CD4-positive, alpha-beta memory T cell (primary cell): ENCODE data around the gene TOM1L1. TPM values are rescaled to one million over a fixed set of nuclear protein-coding genes. Genes with fewer than 3 reads are reported as not detected.

Experiments
- CTCF ChIA-PET: fragments of 350-600 bp; sonication (Branson Sonifier 250); formaldehyde crosslinking; loops from one replicate; lab custom pipeline; 2021; ENCODE audit warnings: inconsistent platforms; ENCODE audit not compliant: partially characterized antibody; lab: Charles Lee
- POLR2A ChIA-PET: fragments of 350-600 bp; sonication (Branson Sonifier 250); formaldehyde crosslinking; loops from one replicate; lab custom pipeline; 2021; ENCODE audit not compliant: partially characterized antibody; lab: Charles Lee
- DNase-seq, 5 donors: peaks; one replicate each; pipeline versions ENCODE4 v3.0.0 to v3.0.0-alpha.2; 2020 to 2022; ENCODE audit warnings: mixed read lengths in 1 of 5
- H3K27ac ChIP-seq: one replicate; pipeline ENCODE4 v1.7.0; 2013; ENCODE audit warnings: low read depth, low read length
- H3K27me3 ChIP-seq: 2 replicates; pipeline ENCODE4 v1.7.0; 2013; ENCODE audit warnings: mild to moderate bottlenecking, low read length, moderate library complexity; ENCODE audit not compliant: insufficient read depth
- H3K36me3 ChIP-seq: 2 replicates; pipeline ENCODE4 v1.7.0; 2013; ENCODE audit warnings: mild to moderate bottlenecking, low read length, moderate library complexity; ENCODE audit not compliant: insufficient read depth
- H3K4me1 ChIP-seq: 2 replicates; pipeline ENCODE4 v1.7.0; 2013; ENCODE audit warnings: mild to moderate bottlenecking, low read length, moderate library complexity; ENCODE audit not compliant: insufficient read depth
- H3K4me3 ChIP-seq, 2 donors: one replicate each; pipeline ENCODE4 v1.7.0; 2013; ENCODE audit warnings: low read length in 2 of 2, mild to moderate bottlenecking in 1 of 2
- H3K9me3 ChIP-seq, 2 donors: one replicate each; pipeline ENCODE4 v1.7.0; 2013; ENCODE audit warnings: low read length in 2 of 2, control low read depth in 1 of 2; ENCODE audit not compliant: control insufficient read depth in 1 of 2
- H3K27ac Mint-ChIP-seq, 7 donors: one replicate each; pipeline ENCODE4 v1.8.0; 2020 to 2021; ENCODE audit warnings: mixed read lengths in 7 of 7, mild to moderate bottlenecking in 6 of 7, inconsistent platforms in 3 of 7, moderate library complexity in 3 of 7
- H3K27me3 Mint-ChIP-seq, 2 donors: one replicate each; pipeline ENCODE4 v1.8.0; 2020 to 2021; ENCODE audit warnings: mixed read lengths in 2 of 2
- H3K36me3 Mint-ChIP-seq, 2 donors: one replicate each; pipeline ENCODE4 v1.8.0; 2020 to 2021; ENCODE audit warnings: mixed read lengths in 2 of 2, inconsistent platforms in 1 of 2, mild to moderate bottlenecking in 1 of 2
- H3K4me1 Mint-ChIP-seq, 4 donors: one replicate each; pipeline ENCODE4 v1.8.0; 2020 to 2021; ENCODE audit warnings: mixed read lengths in 4 of 4, mild to moderate bottlenecking in 1 of 4
- H3K4me3 Mint-ChIP-seq, 8 donors: one replicate each; pipeline ENCODE4 v1.8.0; 2020 to 2021; ENCODE audit warnings: mixed read lengths in 8 of 8, mild to moderate bottlenecking in 7 of 8, moderate library complexity in 6 of 8, inconsistent platforms in 3 of 8
- H3K9me3 Mint-ChIP-seq, 8 donors: one replicate each; pipeline ENCODE4 v1.8.0; 2020 to 2021; ENCODE audit warnings: mixed read lengths in 8 of 8, mild to moderate bottlenecking in 5 of 8, inconsistent platforms in 3 of 8, moderate library complexity in 1 of 8
- intact Hi-C: fragments of 100-400 bp; cut with micrococcal nuclease; formaldehyde crosslinking; loops from one replicate; pipeline ENCODE4 v1.15.1; 2023
- polyA plus RNA-seq, 2 donors: library from polyadenylated mRNA; unstranded; fragments of 300-500 nt; fragmentation: Illumina TruSeq; gene quantifications; one replicate each; pipeline ENCODE4 v1.2.3, GENCODE V29; 2021
- total RNA-seq, 2 experiments: library from RNA; stranded (reverse); gene quantifications; one replicate each; pipeline ENCODE4 v1.2.3, GENCODE V29; 2021

TOM1L1 gene
- total and polyA plus RNA-seq, 4 experiments from 2014 or later: 0.48 to 0.53 TPM; not detected in 2

DNA sequence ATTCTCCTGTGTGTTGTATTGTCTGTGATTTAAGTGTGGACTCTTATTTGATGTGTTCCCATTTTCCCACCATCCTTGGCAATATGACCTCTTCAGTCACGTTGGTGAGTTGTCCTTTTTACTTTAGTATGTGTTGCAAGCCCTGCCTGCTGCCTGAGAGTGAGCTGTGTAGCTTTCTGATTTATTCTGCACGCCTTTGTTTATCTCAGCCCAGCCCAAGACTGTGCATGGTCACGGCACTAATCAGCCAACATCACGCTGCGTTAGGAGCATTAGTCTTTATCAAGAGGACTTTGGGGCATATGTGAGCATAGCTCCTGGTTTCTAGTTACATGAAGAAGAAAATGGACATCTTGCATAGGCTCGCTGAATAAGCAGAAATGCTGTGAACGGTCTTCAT is 6.0 kb downstream of the TOM1L1 start:
- Mint-ChIP-seq H3K36me3 (no peaks in the 10 kb centered on the region), H3K9me3 (no peaks in the 10 kb centered on the region), H3K27ac (no peak overlapping the region), H3K4me1 (no peaks in the 10 kb centered on the region), H3K4me3 (no peak overlapping the region), H3K27me3 (peaks cover 0 to 2% of the 10 kb centered on the region in 2 donors)
- H3K4me1 ChIP-seq: no peaks in the 10 kb centered on the region
- intact Hi-C loops: no loop called here
- no peak for DNase-seq
- no peak overlapping the region for H3K4me3 ChIP-seq
- no peaks in the 10 kb centered on the region for H3K27me3 ChIP-seq
- H3K9me3 ChIP-seq: no peaks in the 10 kb centered on the region
- H3K36me3 ChIP-seq: no peaks in the 10 kb centered on the region
- POLR2A ChIA-PET: no interaction called here
- H3K27ac ChIP-seq: no peak overlapping the region
- CTCF ChIA-PET: no interaction called here

GRCh38 chr17:54907376-54907775 is 6.7 kb downstream of the TOM1L1 start:
- no peak for DNase-seq
- H3K27me3 ChIP-seq: no peaks in the 10 kb centered on the region
- no peaks in the 10 kb centered on the region for H3K4me1 ChIP-seq
- no peaks in the 10 kb centered on the region for H3K36me3 ChIP-seq
- no peak overlapping the region for H3K4me3 ChIP-seq
- no peaks in the 10 kb centered on the region for H3K4me1 Mint-ChIP-seq
- H3K9me3 Mint-ChIP-seq: peaks cover 0 to 2% (median 0%) of the 10 kb centered on the region in 8 donors
- H3K27ac ChIP-seq: no peak overlapping the region
- CTCF ChIA-PET: no interaction called here
- intact Hi-C loops: no loop called here
- no peaks in the 10 kb centered on the region for H3K36me3 Mint-ChIP-seq
- H3K27me3 Mint-ChIP-seq: peaks cover 0 to 2% of the 10 kb centered on the region in 2 donors
- no peak overlapping the region for H3K27ac Mint-ChIP-seq
- no peaks in the 10 kb centered on the region for H3K9me3 ChIP-seq
- no peak overlapping the region for H3K4me3 Mint-ChIP-seq
- POLR2A ChIA-PET: no interaction called here

GRCh38 chr17:54909766-54910165 is 9.1 kb downstream of the TOM1L1 start:
- Histone ChIP-seq H3K27ac (no peak overlapping the region), H3K4me3 (no peak overlapping the region), H3K9me3 (no peaks in the 10 kb centered on the region), H3K36me3 (no peaks in the 10 kb centered on the region), H3K27me3 (no peaks in the 10 kb centered on the region), H3K4me1 (no peaks in the 10 kb centered on the region)
- DNase-seq: no peak
- intact Hi-C loops: no loop called here
- Mint-ChIP-seq H3K36me3 (no peaks in the 10 kb centered on the region), H3K27me3 (no peaks in the 10 kb centered on the region), H3K4me3 (no peak overlapping the region), H3K4me1 (no peaks in the 10 kb centered on the region), H3K9me3 (peaks cover 0 to 2% (median 0%) of the 10 kb centered on the region in 8 donors), H3K27ac (no peak overlapping the region)
- ChIA-PET POLR2A (no interaction called here), CTCF (no interaction called here)

- Mint-ChIP-seq H3K4me3 (no peak overlapping the region), H3K27ac (no peak overlapping the region), H3K9me3 (peaks cover 3 to 23% (median 14%) of the 10 kb centered on the region in 8 donors), H3K27me3 (peaks cover 0 to 2% of the 10 kb centered on the region in 2 donors), H3K4me1 (no peaks in the 10 kb centered on the region), H3K36me3 (peaks cover 0 to 3% of the 10 kb centered on the region in 2 donors)
- intact Hi-C loops: no loop called here
- DNase-seq: no peak
- H3K4me1 ChIP-seq: no peaks in the 10 kb centered on the region
- ChIA-PET POLR2A (no interaction called here), CTCF (no interaction called here)
- no peaks in the 10 kb centered on the region for H3K9me3 ChIP-seq
- no peak overlapping the region for H3K4me3 ChIP-seq
- no peak overlapping the region for H3K27ac ChIP-seq
- no peaks in the 10 kb centered on the region for H3K27me3 ChIP-seq
- no peaks in the 10 kb centered on the region for H3K36me3 ChIP-seq
Measured at GRCh38 chr17:54916721-54917120, 16.1 kb downstream of the TOM1L1 start.

GRCh38 chr17:54919425-54919824 is 18.8 kb downstream of the TOM1L1 start:
- peaks cover 0 to 2% of the 10 kb centered on the region in 2 donors for H3K27me3 Mint-ChIP-seq
- Histone ChIP-seq H3K4me3 (no peak overlapping the region), H3K27me3 (no peaks in the 10 kb centered on the region), H3K4me1 (no peaks in the 10 kb centered on the region), H3K9me3 (no peaks in the 10 kb centered on the region), H3K27ac (no peak overlapping the region), H3K36me3 (no peaks in the 10 kb centered on the region)
- H3K4me1 Mint-ChIP-seq: no peaks in the 10 kb centered on the region
- intact Hi-C loops: no loop called here
- DNase-seq: no peak
- no peak overlapping the region for H3K4me3 Mint-ChIP-seq
- peaks cover 3 to 23% (median 13%) of the 10 kb centered on the region in 8 donors for H3K9me3 Mint-ChIP-seq
- no peak overlapping the region for H3K27ac Mint-ChIP-seq
- CTCF ChIA-PET: no interaction called here
- H3K36me3 Mint-ChIP-seq: peaks cover 0 to 3% of the 10 kb centered on the region in 2 donors
- POLR2A ChIA-PET: no interaction called here

- intact Hi-C loops: no loop called here
- H3K4me3 ChIP-seq: no peak overlapping the region
- H3K27ac ChIP-seq: no peak overlapping the region
- H3K9me3 ChIP-seq: no peaks in the 10 kb centered on the region
- no peak for DNase-seq
- Mint-ChIP-seq H3K4me3 (no peak overlapping the region), H3K36me3 (peaks cover 0 to 3% of the 10 kb centered on the region in 2 donors), H3K27ac (no peak overlapping the region), H3K9me3 (peaks cover 3 to 23% (median 13%) of the 10 kb centered on the region in 8 donors), H3K4me1 (no peaks in the 10 kb centered on the region), H3K27me3 (peaks cover 2% of the 10 kb centered on the region in 2 donors)
- H3K27me3 ChIP-seq: no peaks in the 10 kb centered on the region
- ChIA-PET POLR2A (no interaction called here), CTCF (no interaction called here)
- no peaks in the 10 kb centered on the region for H3K36me3 ChIP-seq
- H3K4me1 ChIP-seq: no peaks in the 10 kb centered on the region
Measured at GRCh38 chr17:54920819-54921218, 20.2 kb downstream of the TOM1L1 start.

- Mint-ChIP-seq H3K27me3 (peaks cover 4 to 5% of the 10 kb centered on the region in 2 donors), H3K27ac (no peak overlapping the region), H3K9me3 (no peaks in the 10 kb centered on the region), H3K4me3 (no peak overlapping the region), H3K36me3 (no peaks in the 10 kb centered on the region), H3K4me1 (no peaks in the 10 kb centered on the region)
- Histone ChIP-seq H3K27me3 (no peaks in the 10 kb centered on the region), H3K4me3 (no peak overlapping the region), H3K9me3 (no peaks in the 10 kb centered on the region), H3K36me3 (no peaks in the 10 kb centered on the region), H3K4me1 (no peaks in the 10 kb centered on the region), H3K27ac (no peak overlapping the region)
- POLR2A ChIA-PET: no interaction called here
- no peak for DNase-seq
- CTCF ChIA-PET: no interaction called here
- intact Hi-C loops: no loop called here
Measured at GRCh38 chr17:54924405-54924804, 23.8 kb downstream of the TOM1L1 start.

GRCh38 chr17:54927525-54927924 is 26.9 kb downstream of the TOM1L1 start:
- H3K4me3 Mint-ChIP-seq: no peak overlapping the region
- peak overlapping the region in 1 of 7 donors; percentile 9 for H3K27ac Mint-ChIP-seq
- POLR2A ChIA-PET: no interaction called here
- Histone ChIP-seq H3K4me3 (no peak overlapping the region), H3K36me3 (no peaks in the 10 kb centered on the region), H3K27me3 (no peaks in the 10 kb centered on the region), H3K9me3 (no peaks in the 10 kb centered on the region), H3K27ac (no peak overlapping the region), H3K4me1 (no peaks in the 10 kb centered on the region)
- no peak for DNase-seq
- no peaks in the 10 kb centered on the region for H3K4me1 Mint-ChIP-seq
- intact Hi-C loops: no loop called here
- H3K9me3 Mint-ChIP-seq: no peaks in the 10 kb centered on the region
- CTCF ChIA-PET: no interaction called here
- H3K27me3 Mint-ChIP-seq: peaks cover 5 to 8% of the 10 kb centered on the region in 2 donors
- H3K36me3 Mint-ChIP-seq: no peaks in the 10 kb centered on the region
